ELR (cell line): ENCODE measurements around the gene ASAP2.
A peak's percentile ranks its signal among the peaks of the same experiment; 100 is the strongest.
"Not testable (repeated sequence)": the region's sequence is repeated elsewhere in the genome, so short reads cannot be mapped to it uniquely, and the experiment has no call there.

Experiments used
- DNase-seq: peaks from one replicate; pipeline ENCODE4 v3.0.0-alpha.2; 2015; ENCODE audit warnings: low read depth

The ASAP2 gene

DNA sequence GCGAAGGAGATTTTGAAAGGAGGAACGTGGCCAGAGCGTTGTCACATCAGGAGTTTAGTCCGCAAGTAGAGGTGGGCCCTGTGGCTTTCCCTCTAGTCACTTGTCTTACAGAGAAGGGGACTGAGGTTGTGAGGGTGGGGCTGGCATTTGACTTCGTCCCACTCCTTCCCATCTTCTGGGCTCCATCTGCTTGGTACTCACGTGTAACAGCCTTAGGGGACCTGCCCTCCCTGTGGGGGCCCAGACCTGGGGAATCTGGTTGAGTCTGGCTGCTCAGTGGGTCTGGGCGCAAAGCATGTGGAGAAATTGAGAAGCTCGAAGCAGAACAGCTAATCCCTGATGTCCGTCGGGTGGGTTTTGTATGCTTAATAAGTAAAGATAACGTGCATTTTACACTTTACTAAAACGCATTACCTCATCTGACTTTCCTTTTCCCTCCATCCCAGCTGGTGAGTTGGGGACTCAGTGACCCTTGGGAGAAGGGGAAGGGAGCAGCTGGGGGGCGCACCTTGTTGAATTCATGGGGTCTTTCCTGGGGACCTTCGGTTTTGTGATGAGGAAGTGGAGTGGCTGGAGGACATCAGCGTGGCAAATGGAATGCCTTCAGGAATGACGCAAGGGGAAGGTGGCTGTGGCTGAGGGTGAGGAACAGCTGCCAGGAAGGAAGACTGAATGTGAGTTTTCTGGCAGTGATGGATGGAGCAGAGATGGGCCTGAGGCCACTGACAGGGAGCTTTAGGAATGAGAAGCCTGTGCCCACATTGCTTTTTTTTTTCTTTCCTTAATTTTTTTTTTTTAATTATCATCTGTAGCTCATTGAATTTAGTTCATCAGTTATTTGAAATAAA, 44.8 kb downstream of the ASAP2 start:
- DNase-seq = peak; percentile 89

DNA sequence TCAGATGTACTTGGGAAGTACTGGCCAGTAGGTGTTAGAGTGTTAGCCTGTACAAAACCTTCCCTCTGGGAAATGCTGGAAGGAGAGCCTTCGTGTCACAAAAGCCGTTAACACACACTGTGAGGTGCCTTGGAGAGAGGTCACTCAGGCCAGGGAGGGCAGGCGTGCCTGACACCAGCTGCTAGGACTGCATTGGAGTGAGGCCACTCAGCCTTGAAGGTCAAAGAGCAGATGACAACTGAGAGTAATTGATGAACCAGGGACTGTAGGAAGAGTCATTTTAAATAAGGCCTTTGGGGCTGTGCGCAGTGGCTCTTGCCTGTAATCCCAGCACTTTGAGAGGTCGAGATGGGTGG, 45.4 kb downstream of the ASAP2 start:
- DNase-seq = peak; percentile 54

DNA sequence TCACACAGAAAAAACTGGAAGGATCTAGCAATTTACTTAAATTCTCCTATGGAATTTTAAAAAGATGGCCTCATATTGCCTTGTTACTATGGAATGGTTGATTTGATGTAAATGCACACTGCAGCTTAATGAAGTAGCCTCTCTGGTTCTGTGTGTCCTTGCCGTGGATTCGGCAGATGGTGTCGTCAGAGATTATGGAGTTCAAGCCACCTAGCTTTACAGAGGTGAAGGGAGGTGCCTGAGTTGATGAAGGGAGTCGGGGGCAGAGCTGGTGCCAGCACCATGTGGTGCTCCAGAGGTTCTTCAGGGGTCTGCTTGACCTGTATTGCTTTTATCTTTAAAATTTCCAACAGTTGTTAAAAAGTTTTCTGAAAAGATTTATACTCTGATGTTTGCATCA, 48.8 kb downstream of the ASAP2 start:
- no peak for DNase-seq

DNA sequence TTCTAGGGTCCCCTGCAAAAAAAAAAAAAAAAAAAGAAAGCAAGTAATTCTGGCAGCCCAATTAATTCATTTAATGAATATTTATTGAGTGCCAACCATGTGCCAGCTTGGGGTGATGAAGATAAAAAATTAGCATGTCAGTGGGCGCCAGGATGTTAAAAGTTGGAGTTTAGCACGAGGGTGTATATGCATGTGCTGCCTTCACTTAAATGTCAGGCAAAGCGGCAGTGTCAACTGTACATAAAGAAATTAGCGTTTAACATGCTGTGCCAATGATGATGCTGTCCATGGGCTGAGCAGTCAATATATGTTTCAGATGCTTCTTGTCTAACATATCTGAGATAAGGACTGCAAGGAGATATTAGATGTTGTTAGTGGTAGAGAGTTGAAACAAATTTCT, 49.5 kb downstream of the ASAP2 start:
- DNase-seq = no peak

DNA sequence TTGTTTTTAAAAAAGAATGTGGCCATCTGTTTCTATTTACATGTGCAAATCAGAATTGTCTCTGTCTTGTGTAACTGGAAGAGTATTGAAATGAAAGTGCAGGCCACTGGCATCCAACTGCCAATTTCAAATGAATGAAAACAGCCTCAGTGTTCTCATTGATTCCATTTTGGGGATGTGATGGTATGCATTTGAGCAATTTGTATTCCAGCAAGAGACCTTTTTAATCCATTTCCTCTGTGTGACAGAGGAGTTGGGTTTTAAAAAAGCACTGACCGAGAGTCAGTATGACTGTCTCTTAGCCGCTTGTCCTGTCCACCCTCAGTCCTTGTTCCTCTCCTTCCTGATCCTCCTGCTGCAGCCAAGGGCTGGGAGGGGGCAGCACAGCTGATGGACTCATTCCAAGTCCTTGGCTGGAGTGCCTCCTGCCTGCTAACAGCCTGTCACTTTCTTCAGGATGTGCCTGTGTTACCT, 50.0 kb downstream of the ASAP2 start:
- DNase-seq = no peak

DNA sequence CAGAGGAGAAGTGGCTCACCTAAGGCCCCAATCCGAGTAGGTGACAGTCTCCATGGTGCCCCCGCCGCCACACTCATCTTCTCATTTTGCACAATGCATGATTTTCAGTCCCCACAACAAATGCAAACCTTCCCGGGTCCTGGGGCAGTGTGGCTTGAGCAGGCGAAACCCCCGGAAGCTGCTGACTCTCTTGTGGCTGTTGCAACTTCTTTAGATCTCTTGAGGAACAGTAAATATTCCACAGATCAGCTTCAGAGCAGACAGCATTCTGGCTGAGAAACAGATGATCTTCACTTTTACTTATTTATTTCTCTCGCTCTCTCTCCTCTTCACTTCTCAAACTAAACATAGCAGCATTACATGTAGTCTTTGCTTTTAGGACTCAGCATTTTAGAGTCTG, 51.9 kb downstream of the ASAP2 start:
- no peak for DNase-seq

- no peak for DNase-seq
These were observed 52.4 kb downstream of the ASAP2 start for GRCh38 chr2:9258953-9259399.

- no peak for DNase-seq
These were observed 53.9 kb downstream of the ASAP2 start for GRCh38 chr2:9260464-9260918.

GRCh38 chr2:9261231-9261883, 54.7 kb downstream of the ASAP2 start:
- no peak for DNase-seq

DNA sequence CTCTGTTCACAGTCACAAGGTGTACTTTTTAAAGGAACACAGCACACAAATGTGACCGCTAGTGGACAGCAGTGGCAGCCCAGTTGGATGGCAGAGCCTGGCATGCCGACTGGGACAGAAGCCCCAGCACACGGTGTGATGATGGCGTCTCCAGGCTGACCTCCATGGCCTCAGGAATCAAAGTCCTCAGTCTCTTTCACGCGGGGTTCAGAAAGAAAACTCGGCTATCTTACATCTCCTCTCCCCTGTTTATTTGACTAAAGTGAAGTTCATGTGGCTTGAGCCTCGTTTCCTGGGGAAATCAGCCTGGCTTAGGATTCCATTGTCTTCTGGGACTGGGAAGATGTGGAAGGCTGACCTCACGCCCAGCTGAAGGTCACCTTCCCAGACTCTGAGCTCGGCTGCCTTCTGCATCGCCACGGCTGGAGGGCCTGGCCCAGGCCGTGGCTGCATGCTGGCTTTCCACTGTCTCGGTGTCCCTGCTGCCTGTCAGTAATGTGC, 56.1 kb downstream of the ASAP2 start:
- no peak for DNase-seq

GRCh38 chr2:9263428-9263827, 56.8 kb downstream of the ASAP2 start:
- no peak for DNase-seq

- DNase-seq = peak; percentile 79
These were observed 57.7 kb downstream of the ASAP2 start for GRCh38 chr2:9264301-9264700.

DNA sequence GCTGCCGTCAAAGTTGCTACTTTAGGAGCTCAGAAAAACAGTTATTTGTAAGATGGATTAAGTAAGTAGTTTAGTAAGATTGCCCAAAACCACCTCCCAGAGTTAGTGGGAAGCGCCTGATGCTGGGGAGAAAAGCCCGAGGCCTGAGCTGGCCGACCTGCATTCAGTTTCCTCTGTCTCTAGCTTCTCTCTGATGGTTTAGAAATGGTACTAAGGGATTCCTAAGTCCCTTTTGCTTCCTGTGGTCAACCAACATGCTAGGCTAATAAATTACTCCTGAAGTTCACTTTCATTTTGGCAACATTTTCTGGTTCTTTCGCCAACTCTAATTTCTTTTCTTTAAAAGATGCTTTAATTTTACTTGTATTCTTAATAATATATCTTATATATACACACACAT, 60.1 kb downstream of the ASAP2 start:
- DNase-seq = no peak

- DNase-seq = not testable (repeated sequence)
These were observed 60.7 kb downstream of the ASAP2 start for GRCh38 chr2:9267286-9267685.

DNA sequence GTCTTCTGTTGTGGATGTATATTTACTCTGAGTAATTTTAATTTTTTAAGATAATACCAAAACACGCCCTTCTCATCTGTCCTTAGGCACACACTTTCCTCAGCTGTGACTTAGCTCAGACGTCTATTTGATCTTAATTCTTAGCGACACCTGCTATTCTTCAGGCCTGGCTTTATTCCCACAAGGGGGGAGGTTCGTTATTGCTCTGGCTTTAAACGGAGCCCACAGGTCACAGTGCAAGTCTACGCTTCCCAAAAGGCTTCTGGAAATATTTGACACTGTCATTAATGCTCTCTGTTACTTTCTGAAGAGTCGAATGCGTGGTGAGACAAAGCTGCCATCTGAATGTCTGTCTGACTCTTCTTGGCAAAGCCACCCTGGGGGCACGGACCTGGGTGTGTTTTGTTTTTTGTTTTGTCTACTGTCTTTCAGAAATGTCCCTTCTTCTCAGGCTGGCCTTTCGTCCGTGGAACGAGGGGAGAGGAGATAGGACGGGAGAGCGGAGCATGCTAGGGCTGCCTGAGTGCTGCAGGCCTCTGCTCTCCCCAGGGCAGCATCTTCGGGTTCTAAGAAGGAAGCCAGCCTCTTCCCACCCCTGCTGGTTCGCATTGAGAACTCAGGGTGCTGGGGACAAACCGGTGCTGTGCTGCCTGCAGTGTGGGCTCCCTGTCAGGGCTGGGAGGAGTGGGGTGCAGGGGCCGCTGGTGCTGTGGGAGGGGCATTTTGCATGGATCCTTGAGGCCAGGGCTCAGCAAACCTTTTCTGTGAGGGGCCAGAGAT, 61.9 kb downstream of the ASAP2 start:
- DNase-seq = no peak

DNA sequence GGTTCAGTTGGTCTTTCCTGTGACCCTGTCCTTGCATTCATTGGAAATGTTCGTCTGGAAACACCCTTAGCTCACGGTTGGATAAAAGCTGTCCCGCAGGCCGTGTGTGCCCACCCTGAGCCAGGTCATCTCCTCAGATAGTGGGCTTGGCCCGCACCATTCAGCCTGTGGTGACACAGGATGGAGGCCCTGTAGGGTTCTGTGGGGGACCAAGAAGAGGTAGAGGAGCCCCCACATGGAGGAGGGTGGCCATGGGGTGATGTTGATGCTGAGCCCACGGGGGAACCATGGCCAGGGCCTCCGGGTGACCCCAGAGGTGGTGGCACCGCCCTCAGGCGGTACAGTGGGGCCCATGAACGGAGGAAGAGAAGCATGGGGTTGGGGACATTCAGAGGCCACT, 62.7 kb downstream of the ASAP2 start:
- DNase-seq = no peak

GRCh38 chr2:9269695-9270360, 63.2 kb downstream of the ASAP2 start:
- DNase-seq = no peak

DNA sequence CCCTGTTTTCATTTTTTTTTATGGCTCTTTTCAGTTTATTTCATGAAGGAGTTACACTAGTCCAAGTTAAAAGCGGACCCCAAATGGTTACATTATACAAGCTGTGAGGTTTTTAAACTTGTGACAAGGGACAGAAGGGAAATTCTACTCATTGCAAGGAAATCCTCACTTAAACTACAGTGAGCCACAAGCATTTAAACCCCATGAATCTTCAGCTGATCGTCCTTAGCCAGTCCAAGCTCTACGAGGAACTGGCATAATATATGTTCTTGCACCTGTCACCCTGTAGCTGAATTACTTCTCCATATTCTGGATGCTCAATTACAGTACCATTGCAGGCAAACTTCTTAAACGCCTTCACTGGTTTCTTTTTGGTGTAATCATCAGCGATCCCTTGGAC, 64.5 kb downstream of the ASAP2 start:
- no peak for DNase-seq

DNA sequence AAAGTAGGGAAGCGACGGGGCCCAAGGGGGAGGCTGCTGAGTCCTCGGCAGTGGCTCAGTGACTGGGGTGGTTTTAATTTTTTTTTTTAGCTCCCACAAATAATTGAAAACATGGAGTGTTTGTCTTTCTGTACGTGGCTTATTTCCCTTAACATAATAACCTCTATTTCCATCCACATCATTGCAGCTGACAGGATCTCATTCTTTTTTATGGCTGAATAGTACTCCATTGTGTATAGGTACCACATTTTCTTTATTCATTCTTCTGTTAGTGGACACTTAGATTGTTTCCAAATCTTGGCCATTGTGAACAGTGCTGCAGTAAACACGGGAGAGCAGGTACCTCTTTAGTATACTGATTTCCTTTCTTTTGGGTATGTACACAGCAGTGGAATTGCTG, 65.1 kb downstream of the ASAP2 start:
- no peak for DNase-seq

- peak; percentile 42 for DNase-seq
These were observed 67.0 kb downstream of the ASAP2 start for GRCh38 chr2:9273486-9274130.

- no peak for DNase-seq
These were observed 68.2 kb downstream of the ASAP2 start for GRCh38 chr2:9274701-9275343.
